Stimulated activated CD4-positive, alpha-beta T cell treated with anti-CD3 and anti-CD28 coated beads, Interleukin-1b, Interleukin-23, amount 100 ng/mL, for 1 hour (primary cell): ENCODE data around the gene OTUB2.

ENCODE experiments used
- DNase-seq, 2 donors: peaks; one replicate each; pipeline ENCODE4 v3.0.0-alpha.2; 2020; ENCODE audit warnings: low read depth in 2 of 2

Gene OTUB2

DNA sequence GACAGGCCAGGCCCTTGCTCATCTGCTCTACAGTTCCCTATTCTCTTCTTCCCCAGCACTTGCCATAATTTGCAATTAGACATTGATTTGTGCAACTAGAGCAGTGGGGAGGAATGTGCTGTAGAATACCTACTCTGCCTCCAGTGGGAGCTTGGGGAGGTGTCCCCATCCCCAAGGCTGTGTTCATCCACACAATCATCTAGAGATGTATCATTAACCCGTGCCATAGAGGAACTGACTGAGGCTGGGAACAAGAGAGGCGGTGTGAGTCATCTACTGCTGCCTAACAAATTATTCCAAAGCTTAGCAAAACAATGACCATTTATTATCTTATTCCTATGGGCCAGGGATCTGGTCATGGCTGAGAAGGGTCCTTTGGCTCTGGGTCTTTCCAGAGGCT lies 5.1 kb upstream of the OTUB2 start:
- no peak for DNase-seq

DNA sequence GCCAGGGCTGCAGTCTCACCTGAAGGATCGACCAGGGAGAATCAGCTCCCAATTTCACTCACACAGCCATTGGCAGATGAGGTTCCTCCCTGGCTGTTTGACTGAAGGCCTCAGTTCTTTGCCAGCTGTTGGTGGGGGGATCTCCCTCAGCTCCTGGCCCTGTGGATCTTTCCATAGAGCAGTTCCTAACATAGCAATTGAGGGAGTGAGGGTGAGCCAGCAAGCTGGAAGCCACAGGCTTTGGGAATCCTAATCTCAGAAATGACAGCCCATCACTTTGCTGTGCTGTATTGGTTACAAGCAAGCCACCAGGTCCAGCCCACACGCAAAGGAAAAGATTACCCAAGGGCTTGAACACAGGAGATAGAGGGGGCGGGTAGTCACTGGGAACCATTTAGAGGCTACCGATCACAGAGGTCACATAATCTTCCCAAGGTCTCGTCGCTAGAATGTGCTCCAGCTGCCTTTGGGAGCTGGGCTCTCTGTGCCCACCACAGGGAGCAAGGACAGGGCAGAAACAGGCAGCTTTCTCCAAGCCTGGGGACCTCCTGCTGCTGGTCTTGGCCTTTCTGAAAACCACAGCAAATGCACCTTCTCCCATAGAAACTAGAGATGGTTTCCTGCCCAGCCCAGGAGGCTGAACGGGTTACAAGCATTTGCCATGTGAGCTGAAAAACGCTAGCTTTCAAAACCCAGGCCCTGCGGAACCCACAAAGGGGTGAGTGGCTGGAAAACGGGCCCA lies 4.6 kb upstream of the OTUB2 start:
- no peak for DNase-seq

DNA sequence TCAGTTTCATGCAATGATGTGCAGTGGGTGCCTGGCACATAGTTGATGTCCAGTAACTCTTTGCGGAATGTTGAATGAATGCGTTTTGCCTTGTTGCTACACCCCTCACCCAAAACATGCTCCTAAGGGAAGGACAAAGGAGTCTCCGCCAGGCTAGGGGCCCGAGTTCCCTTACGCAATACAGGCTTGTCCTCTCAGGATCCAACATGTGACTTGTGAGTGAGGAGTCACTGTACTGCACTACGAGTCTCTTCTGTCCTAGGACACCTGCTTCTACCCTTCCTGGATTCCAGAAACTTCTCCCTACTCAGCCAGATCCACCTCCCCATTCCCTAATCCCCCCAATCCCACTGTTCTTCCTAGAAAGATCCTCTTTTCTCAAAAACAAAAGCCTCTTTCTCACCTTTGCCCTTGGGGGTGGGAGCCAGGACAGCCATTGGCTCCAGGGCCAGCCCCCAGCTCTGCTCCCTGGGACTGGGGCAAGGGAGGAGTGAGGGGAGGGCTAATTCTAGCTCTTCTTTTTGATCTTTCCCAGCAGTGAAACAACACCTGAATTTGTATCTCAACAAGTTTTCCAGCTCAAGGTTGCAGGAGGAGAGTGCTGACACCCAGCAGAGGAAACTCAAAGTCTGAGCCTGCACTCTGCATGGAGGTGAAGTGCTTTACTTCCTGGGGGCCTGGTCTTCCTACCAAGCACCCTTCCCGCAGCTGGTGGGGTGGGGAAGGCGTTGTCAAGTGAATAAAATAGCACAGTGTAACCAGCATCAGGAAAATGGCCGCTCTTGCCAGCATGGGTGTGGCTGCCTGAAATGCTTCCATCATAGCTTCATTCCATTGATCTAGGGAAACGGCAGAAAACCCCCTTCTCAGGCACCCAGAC lies 3.4 kb upstream of the OTUB2 start:
- DNase-seq = no peak

DNA sequence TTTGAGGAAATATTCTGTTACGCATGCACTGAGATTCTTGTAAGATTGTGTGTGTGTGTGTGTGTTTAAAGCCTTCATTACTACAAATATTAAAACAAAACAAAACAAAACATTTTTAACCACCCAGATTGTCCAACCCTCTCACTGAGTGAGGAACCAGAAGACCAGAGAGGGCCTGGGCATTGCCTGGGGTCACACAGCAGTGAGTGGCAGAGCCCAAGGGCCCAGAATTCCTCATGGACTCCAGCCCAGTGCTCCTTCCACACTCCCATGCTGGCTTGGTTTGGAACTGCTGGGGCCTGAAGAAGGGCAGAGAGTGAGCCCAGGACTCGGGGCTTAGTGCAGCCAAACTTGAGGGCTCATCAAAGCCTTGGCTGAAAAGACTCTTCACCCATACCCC lies 1.6 kb upstream of the OTUB2 start:
- no peak for DNase-seq

DNA sequence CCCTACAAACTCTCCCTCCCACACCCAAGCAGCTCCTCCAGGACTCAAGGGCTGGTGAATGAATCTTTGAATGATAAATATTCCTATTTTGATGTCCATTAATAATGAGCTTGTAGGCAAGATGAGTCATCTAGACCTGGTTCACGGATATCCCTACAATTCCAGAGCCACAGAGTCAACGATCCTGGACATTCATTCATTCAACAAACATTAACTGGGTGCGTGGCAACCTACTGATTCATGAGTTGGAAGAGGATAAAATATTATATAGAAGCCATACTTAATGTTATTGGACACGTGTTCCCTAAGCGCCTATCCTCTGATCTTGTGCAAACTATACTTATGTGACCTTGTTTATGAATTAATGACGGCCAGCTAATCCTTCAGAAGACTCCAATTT lies 420 bp upstream of the OTUB2 start:
- no peak for DNase-seq

DNA sequence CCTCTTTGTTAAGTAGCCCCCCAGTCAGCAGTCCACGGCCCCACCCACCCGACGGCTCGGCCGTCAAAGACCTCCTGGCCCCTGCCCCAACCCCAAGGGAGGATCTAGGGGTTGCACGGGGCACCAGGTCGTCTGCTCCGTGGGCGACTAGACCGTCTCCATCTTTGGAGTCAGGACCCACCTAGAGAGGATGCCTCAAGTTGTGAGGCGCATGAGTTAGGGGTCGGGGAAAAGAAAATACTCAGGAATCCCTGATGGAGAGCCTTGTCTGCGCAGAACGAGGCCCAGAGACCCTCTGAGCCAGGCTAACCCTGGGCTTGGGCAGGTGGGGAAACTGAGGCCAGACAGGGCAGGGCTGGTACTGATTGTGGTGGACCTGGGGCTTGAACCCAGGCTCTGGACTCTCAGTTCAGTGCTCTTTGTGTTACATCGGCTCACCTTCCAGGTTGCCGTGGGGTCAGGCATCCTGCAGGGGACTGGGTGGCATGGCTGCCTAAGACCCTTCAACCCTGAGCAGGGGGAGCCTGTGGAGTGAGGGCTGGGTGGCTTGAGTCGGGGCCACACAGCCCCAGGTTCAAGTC lies 839 bp downstream of the OTUB2 start:
- DNase-seq = no peak

DNA sequence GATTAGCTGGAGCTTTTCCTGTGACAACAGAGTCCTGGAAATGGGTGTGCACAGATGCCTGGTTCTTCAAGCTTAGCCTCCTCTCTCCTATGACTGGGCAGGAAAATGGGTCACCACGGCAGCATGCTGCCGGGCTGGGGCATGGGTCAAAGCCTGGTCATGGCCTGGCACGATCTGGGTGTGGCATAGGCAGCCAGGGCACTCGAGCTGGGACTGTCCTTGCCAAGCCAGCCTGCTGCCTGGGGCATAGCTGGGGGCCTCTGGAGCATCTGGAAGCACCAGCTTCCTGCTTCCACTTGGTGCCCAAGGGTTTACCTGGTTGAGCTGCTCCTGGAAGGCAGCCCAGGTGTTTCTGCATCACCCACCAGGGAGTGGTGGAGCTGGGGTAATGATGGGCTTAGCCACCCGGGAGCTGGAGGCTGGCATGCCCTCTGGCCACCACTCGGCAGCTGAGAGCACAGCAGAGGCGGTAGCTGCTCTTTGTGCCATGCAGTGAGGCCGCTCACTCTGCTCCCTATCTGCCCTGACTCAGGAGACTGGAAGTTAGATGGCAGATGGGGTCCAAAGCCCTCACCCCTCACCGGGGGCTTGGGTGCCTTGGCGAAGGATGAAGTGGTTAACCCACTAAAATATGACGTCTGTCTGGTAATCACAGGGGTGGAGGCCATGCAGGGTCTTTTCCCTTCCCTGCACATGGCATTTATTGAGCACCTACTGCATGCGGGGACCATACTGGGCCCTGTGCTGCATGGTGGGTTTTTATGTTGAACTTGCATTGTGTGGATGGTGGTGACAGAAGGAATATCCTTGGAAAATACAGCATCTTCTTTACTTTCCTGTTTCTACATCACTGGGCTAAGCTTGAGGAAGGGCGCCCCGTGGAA lies 1.7 kb downstream of the OTUB2 start:
- no peak for DNase-seq

DNA sequence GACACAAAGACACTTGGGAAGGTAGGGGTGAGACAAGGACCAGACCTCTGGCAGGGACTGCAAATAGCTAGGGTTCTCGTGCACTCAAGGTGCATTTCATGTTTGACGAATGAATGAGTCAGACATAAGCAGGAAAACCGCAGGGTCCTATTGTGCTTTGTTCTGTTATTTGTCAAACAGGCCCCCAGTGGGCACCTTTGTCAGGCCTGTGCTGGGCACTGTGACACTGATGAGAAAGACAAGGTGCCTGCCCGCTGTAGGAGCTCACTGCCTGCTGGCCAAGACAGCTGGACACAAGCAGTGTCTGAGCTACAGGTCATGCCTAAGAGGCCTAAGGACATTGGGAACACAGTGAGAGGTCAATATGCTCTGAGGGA lies 2.3 kb downstream of the OTUB2 start:
- no peak for DNase-seq

DNA sequence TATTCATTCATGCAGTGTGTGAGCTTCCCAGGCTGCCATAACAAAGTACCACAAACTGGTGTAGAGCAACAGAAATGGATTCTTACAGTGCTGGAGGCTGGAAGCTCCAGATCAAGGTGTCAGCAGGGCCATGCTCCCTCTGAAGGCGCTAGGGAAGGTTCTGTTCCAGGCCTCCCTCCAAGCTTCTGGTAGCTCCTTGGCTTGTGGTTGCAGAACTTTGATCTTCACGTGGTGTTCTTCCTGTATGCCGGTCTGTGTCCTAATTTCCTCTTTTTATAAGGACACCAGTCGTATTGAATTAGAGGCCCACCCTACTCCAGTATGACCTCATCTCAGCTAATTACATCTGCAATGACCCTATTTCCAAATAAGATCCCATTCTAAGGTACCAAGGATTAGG lies 3.1 kb downstream of the OTUB2 start:
- DNase-seq = no peak

DNA sequence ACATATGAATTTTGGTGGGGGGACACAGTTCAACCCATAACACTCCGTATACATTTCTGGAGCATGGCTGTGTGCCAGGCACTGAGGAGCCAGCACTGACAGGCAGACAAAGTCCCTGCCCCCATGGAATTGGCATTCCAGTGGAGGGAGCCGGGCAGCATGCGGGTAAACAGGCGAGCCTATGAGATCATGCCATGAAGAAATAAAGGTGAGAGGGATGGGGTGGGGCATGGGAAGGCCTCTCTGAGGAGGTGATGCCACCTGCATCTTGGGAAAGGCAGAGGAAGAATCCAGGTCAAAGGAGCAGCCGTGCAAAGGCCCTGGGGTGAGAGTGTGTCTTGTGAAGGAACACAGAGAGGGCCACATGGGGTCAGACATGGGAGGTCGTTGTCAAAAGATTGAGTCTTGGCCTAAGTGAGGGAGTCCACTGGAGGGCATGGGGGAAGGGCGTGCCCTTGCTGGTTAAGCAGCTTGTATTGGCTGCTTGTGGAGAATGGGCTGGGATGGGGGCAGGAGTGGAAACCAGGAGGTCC lies 3.6 kb downstream of the OTUB2 start:
- no peak for DNase-seq

DNA sequence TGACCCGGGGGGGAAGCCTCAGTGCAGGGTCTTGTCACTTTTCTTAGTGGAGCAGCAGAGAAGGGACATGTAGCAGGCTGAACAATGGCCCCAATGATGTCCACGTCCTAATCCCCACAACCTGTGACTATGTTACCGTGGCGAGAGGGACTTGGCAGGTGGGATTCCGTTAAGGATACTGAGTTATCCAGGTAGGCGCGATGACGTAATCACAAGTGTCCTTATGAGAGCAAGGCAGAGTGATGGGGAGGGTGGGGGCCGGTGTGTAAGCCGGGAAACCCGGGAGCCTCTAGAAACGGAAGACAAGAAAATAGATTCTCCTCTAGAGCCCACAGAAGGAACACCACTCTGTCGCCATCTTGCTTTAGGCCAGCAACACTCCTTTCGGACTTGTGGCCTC lies 4.4 kb downstream of the OTUB2 start:
- DNase-seq = no peak

DNA sequence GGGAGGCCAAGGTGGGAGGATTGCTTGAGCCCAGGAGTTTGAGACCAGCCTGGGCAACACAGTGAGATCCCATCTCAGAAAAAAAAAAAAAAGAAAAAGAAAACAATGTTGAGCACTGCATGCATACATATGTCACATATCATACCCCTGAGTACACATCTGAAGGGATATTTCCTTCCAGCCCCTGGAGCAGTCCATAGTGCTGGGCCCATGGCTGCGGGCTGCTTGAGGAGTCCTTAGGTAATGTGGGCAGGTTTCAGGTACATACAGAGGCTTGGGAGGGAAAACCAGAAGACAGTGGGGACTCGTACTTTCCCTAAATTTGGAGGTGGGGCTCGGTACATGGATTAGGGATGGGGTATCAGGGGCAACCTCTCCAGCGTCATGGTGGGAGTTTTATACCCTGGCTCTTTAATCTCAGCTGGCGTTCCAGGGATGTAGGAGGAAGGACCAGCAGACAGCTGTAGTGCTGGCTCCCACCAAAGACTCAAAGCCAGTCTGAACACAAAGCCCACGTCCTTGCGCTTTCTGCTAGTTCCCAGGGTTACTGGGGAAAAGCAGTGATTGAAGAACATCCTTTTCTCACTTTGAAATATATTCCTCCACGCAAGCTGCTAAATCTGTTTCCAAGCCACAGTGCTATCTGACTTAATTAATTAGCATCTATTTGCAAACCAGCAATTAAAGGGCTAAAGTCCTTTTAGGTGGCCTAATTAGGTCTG lies 5.2 kb downstream of the OTUB2 start:
- DNase-seq = no peak

DNA sequence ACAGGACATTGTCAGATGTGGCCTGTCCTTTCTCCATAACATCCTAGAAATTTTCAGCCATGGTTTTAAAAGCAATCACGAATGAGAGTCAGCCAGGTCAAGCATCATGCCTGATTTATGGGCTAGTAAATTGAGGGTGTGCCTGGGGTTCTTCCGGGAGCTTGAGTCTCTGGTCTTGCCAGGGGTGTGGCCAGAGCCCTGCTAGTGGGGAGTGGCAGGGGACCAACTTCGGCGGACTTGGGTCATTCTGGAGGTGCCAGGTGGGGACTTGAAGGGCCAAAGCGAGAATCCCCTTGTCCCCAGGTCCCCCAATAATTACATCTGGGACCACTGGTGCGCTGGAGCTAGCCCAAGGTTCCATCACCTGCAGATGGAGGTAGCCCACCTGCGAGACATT lies 5.7 kb downstream of the OTUB2 start:
- no peak for DNase-seq

DNA sequence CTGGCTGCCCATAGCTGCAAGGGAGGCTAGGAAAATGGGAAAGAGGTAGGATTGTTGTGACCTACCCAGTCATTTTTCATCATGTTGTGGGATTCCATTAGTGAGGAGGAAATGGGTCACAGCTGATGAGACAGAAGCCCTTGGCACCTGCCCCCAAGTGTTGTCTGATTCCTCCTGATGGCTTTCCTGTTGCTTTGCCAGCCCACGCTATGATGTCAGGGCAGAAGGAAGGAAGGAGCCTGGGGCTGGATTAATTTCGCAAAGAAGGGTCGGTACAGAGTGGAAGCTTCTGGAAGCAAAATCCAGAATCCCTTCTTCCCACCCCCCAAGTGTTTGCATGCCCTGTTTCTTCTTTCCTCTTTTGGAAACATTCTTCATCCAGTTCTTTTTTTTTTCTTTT lies 8.7 kb downstream of the OTUB2 start:
- DNase-seq = no peak

DNA sequence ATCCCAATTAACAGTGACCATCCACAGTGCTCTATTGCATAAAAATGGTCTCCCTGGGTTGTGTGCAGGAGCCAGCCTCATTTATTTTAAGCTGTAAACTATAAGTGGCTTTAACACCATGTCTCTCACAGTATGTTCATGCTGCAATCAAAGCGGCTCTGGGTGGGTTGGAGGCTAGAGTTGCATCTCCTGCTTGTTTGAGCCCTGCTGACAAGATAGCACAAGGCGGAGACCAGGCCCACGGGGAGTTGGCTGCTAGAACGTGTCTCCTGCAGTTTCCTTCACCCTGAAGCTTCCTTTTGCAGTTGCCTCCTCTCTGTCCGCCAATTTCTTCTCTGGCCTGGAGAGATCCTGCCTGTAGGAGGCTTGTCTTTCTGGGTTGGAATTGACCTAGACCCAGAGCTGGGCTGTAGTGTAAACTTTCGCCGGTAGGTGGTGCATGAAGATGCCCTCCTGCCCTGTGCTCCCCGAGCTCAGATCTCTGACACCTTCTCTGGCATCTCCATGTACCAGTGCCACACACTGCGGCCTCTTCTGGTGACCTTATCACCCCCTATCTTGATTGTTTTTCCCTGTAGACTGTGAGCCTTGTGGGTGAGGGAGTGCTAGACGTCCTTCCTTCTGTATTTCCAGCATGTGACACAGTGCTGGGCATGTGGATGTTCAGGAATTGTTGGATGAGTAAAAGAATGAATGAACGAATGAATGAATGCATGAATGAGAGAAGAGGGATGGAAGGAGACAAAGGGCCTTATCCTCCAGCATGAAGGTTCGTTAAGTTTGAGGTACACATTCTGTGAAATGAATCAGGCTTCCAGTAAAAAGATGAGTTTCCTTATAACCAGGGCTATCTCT lies 10.4 kb downstream of the OTUB2 start:
- DNase-seq = peak; percentile 39 to 70

DNA sequence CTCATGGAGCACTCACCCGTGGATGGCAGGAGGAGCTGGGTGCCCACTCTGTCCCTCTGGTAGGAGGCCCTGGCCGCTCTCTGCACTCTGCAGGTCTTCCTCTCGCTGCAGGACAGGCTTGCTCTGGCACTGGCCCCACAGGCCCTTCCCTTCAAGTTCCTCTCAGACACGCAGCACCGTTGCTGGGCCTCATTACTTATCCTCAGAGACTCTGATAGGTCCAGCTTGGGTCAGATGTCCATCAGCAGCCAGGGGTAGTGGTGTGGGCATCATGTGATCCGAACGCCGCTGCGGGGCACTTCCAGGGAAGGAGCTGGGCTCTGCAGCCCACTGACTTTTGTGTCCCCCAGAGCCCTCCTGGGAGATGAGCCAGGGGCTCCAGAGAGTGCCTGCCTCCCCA lies 11.8 kb downstream of the OTUB2 start:
- no peak for DNase-seq

DNA sequence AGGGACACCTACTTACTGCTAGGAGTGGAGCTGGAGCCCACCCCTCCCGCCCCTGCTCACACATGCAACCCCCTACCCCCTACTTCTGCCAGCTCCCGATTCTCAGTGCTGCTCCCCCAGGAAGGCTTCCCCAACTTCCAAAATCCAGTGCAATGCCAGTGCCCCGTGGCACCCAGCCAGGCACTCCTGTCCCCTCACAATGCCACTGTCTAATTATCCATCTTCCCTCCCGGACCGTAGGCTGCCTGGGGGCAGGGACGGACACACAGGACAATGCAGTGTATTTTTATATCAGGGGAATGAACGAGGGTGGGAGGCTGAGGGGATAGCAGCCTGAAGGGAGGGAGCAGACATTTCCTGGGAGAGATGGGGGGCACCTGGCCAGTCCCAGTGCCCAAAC lies 12.4 kb downstream of the OTUB2 start:
- no peak for DNase-seq

DNA sequence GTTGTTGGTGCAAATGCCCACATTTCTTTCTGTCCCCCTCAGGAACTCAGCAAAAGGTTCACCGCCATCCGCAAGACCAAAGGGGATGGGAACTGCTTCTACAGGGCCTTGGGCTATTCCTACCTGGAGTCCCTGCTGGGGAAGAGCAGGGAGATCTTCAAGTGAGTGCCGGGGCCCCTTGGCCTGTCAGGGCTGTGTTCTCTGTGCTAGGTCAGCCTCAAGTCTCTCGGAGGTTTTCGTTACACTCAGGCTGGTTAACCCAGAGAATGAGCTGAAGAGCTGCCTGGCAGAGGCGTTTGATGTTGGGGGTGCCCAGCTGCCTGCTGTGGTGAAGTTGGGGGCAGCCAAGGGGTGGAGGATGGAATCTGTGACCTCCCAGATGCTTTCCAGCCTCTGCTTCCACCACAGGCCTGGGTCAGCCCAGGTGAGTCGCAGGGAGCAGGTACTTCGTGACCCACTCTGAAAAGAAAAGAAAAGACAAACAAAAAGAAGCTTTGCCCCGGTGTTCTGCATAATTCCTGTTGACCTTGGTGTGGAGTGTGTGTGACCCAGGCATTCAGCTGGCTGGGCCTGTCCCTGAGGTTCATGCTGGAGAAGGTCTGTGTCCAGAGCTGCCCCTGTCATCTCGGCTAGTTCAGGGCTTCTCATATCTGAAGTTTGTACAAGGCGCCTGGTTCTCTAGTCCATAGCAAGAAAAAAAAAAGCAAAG lies 12.9 kb downstream of the OTUB2 start:
- DNase-seq = no peak

DNA sequence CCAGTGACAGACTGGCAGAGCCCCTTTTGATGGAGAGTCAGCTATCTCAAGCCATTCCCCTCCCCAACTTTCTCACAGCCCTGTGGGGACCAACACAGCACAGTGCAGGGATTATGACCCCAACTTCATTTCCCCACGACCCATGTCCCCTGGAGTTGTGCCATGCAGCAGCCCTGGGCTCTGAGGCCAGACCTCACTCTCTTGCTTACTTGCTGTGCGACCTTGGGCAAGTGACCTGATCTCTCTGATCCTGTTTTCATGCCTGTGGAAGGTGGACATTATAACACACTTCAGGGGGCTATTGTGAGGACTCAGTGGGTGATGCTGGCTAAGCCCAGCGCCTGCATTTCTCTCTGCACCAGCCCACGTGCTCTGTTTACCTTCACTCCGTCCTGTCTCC lies 14.1 kb downstream of the OTUB2 start:
- no peak for DNase-seq
